Measurements from ENCODE around the gene SMIM35.
A peak's percentile ranks its signal among the peaks of the same experiment; 100 is the strongest.

Gene SMIM35

GRCh38 chr11:118060081-118060661 lies 26.6 kb downstream of the SMIM35 start:
- no peak for DNase-seq (ENCODE audit: extremely low read depth in 1 of 2, low read depth in 1 of 2)

- no peak for DNase-seq (ENCODE audit: extremely low read depth in 1 of 2, low read depth in 1 of 2)
Observed at GRCh38 chr11:118059246-118059940, 27.4 kb downstream of the SMIM35 start.

- DNase-seq (ENCODE audit: extremely low read depth in 1 of 2, low read depth in 1 of 2), result no peak
Observed at GRCh38 chr11:118058311-118059245, 28.2 kb downstream of the SMIM35 start.

- no peak for DNase-seq (ENCODE audit: extremely low read depth in 1 of 2, low read depth in 1 of 2)
Observed at GRCh38 chr11:118057251-118058145, 29.3 kb downstream of the SMIM35 start.

- DNase-seq (ENCODE audit: extremely low read depth in 1 of 2, low read depth in 1 of 2), result no peak
Observed at GRCh38 chr11:118056806-118057205, 30.0 kb downstream of the SMIM35 start.

- DNase-seq (ENCODE audit: extremely low read depth in 1 of 2, low read depth in 1 of 2), result no peak
Observed at GRCh38 chr11:118055966-118056365, 30.8 kb downstream of the SMIM35 start.

GRCh38 chr11:118054712-118055640 lies 31.8 kb downstream of the SMIM35 start:
- DNase-seq (ENCODE audit: extremely low read depth in 1 of 2, low read depth in 1 of 2), result no peak

GRCh38 chr11:118052581-118053206 lies 34.1 kb downstream of the SMIM35 start:
- no peak for DNase-seq (ENCODE audit: extremely low read depth in 1 of 2, low read depth in 1 of 2)

GRCh38 chr11:118051611-118052461 lies 34.9 kb downstream of the SMIM35 start:
- DNase-seq (ENCODE audit: extremely low read depth in 1 of 2, low read depth in 1 of 2), result peak; percentile 35 to 53

GRCh38 chr11:118051136-118051610 lies 35.6 kb downstream of the SMIM35 start:
- no peak for DNase-seq (ENCODE audit: extremely low read depth in 1 of 2, low read depth in 1 of 2)

- DNase-seq (ENCODE audit: extremely low read depth in 1 of 2, low read depth in 1 of 2), result no peak
Observed at GRCh38 chr11:118050208-118050891, 36.4 kb downstream of the SMIM35 start.

- DNase-seq (ENCODE audit: extremely low read depth in 1 of 2, low read depth in 1 of 2), result no peak
Observed at GRCh38 chr11:118049771-118050170, 37.0 kb downstream of the SMIM35 start.

GRCh38 chr11:118048472-118049370 lies 38.0 kb downstream of the SMIM35 start:
- no peak for DNase-seq (ENCODE audit: extremely low read depth in 1 of 2, low read depth in 1 of 2)

- DNase-seq (ENCODE audit: extremely low read depth in 1 of 2, low read depth in 1 of 2), result no peak
Observed at GRCh38 chr11:118047749-118048148, 39.0 kb downstream of the SMIM35 start.

- DNase-seq (ENCODE audit: extremely low read depth in 1 of 2, low read depth in 1 of 2), result no peak
Observed at GRCh38 chr11:118046964-118047700, 39.6 kb downstream of the SMIM35 start.
